SK-N-SH treated with all-trans-retinoic acid at 6 μM for 48 hours (cell line): ENCODE measurements around the gene MPC1.

Experiments
- ATAC-seq: fragments of 200-7000 bp; cut with Tn5 transposase; 3 replicates; pipeline ENCODE4 v1.9.1; 2020; ENCODE audit warnings: mild to moderate bottlenecking, moderate library complexity
- ARNTL ChIP-seq: fragments of 450-650 bp; formaldehyde crosslinking; IDR thresholded peaks from 2 replicates; pipeline ENCODE4 v1.5.0; 2020; ENCODE audit warnings: low read depth, mild to moderate bottlenecking, moderate library complexity, borderline replicate concordance
- BACH2 ChIP-seq: fragments of 250-450 bp; sonication (Bioruptor Pico); IDR thresholded peaks from 2 replicates; pipeline ENCODE4 v1.9.0; 2021; ENCODE audit warnings: mild to moderate bottlenecking, borderline replicate concordance
- CREB5 ChIP-seq: fragments of 250-450 bp; sonication (Bioruptor Pico); IDR thresholded peaks from 2 replicates; pipeline ENCODE4 v1.5.1; 2020; ENCODE audit warnings: low read depth, mild to moderate bottlenecking, moderate library complexity
- CSDC2 ChIP-seq: fragments of 250-450 bp; sonication (Bioruptor Pico); IDR thresholded peaks from 2 replicates; pipeline ENCODE4 v1.5.0; 2020; ENCODE audit warnings: mild to moderate bottlenecking, moderate library complexity
- ESRRG ChIP-seq: fragments of 250-450 bp; sonication (Bioruptor Pico); IDR thresholded peaks from 2 replicates; pipeline ENCODE4 v1.6.1; 2021; ENCODE audit warnings: mild to moderate bottlenecking
- GLIS3 ChIP-seq: fragments of 250-450 bp; sonication (Bioruptor Pico); IDR thresholded peaks from 2 replicates; pipeline ENCODE4 v1.5.0; 2020; ENCODE audit warnings: mild to moderate bottlenecking, moderate library complexity
- ISL1 ChIP-seq: fragments of 250-450 bp; sonication (Bioruptor Pico); IDR thresholded peaks from 2 replicates; pipeline ENCODE4 v2.1.2; 2022; ENCODE audit warnings: mild to moderate bottlenecking, moderate library complexity
- OSR1 ChIP-seq: fragments of 250-450 bp; sonication (Bioruptor Pico); IDR thresholded peaks from 2 replicates; pipeline ENCODE4 v1.8.0; 2022; ENCODE audit warnings: moderate library complexity, mild to moderate bottlenecking, inconsistent platforms
- PATZ1 ChIP-seq: fragments of 250-450 bp; sonication (Bioruptor Pico); IDR thresholded peaks from 2 replicates; pipeline ENCODE4 v1.8.0; 2020; ENCODE audit warnings: mild to moderate bottlenecking, moderate library complexity, borderline replicate concordance
- PPARA ChIP-seq: fragments of 250-450 bp; sonication (Bioruptor Pico); IDR thresholded peaks from 2 replicates; pipeline ENCODE4 v1.5.0; 2020; ENCODE audit warnings: mild to moderate bottlenecking, borderline replicate concordance
- RARB ChIP-seq: fragments of 250-450 bp; sonication (Bioruptor Pico); IDR thresholded peaks from 2 replicates; pipeline ENCODE4 v1.8.0; 2021; ENCODE audit warnings: mild to moderate bottlenecking, moderate library complexity
- SNAI2 ChIP-seq: fragments of 250-450 bp; sonication (Bioruptor Pico); IDR thresholded peaks from 2 replicates; pipeline ENCODE4 v1.5.0; 2020; ENCODE audit warnings: mild to moderate bottlenecking, moderate library complexity
- TCF4 ChIP-seq: fragments of 250-450 bp; sonication (Bioruptor Pico); IDR thresholded peaks from 2 replicates; pipeline ENCODE4 v1.8.0; 2021; ENCODE audit warnings: mild to moderate bottlenecking, moderate library complexity, borderline replicate concordance
- TSHZ2 ChIP-seq: fragments of 250-450 bp; sonication (Bioruptor Pico); IDR thresholded peaks from 2 replicates; pipeline ENCODE4 v1.5.0; 2020; ENCODE audit warnings: mild to moderate bottlenecking, moderate library complexity
- ZC3H10 ChIP-seq: fragments of 250-450 bp; sonication (Bioruptor Pico); IDR thresholded peaks from 2 replicates; pipeline ENCODE4 v1.5.1; 2021; ENCODE audit warnings: mild to moderate bottlenecking, moderate library complexity
- ZFP3 ChIP-seq: fragments of 250-450 bp; sonication (Bioruptor Pico); IDR thresholded peaks from 2 replicates; pipeline ENCODE4 v1.5.0; 2020; ENCODE audit warnings: mild to moderate bottlenecking, moderate library complexity
- ZNF565 ChIP-seq: fragments of 450-650 bp; formaldehyde crosslinking; conservative IDR thresholded peaks from 2 replicates; pipeline ENCODE4 v1.5.0; 2020; ENCODE audit warnings: low read depth, mild to moderate bottlenecking, moderate library complexity
- ZNF70 ChIP-seq: fragments of 450-650 bp; formaldehyde crosslinking; IDR thresholded peaks from 2 replicates; pipeline ENCODE4 v1.5.0; 2020; ENCODE audit warnings: mild to moderate bottlenecking, moderate library complexity
- ZNF8 ChIP-seq: fragments of 450-650 bp; formaldehyde crosslinking; IDR thresholded peaks from 2 replicates; pipeline ENCODE4 v1.5.0; 2020; ENCODE audit warnings: mild to moderate bottlenecking, moderate library complexity
- TF ChIP-seq, protein P1 (sequence below): fragments of 250-450 bp; sonication (Bioruptor Pico); IDR thresholded peaks from 2 replicates; pipeline ENCODE4 v1.8.0; 2021; ENCODE audit warnings: low read depth, mild to moderate bottlenecking, moderate library complexity, borderline replicate concordance

Gene MPC1

GRCh38 chr6:166417285-166417691 is 34.5 kb upstream of the MPC1 start:
- no peak for ATAC-seq

GRCh38 chr6:166415833-166416347 is 33.1 kb upstream of the MPC1 start:
- no peak for ATAC-seq
- no peak for TF ChIP-seq GLIS3 (CRISPR knock-in tag)
- no peak for TF ChIP-seq ZC3H10 (CRISPR knock-in tag)
- TF ChIP-seq OSR1 (CRISPR knock-in tag): no peak
- no peak for TF ChIP-seq ZNF8 (CRISPR knock-in tag)
- no peak for TF ChIP-seq TSHZ2 (CRISPR knock-in tag)
- no peak for TF ChIP-seq BACH2 (CRISPR knock-in tag)
- no peak for TF ChIP-seq PATZ1 (CRISPR knock-in tag)
- TF ChIP-seq SNAI2 (CRISPR knock-in tag): no peak
- no peak for TF ChIP-seq CREB5 (CRISPR knock-in tag)

More at GRCh38 chr6:166417285-166417691, 34.5 kb upstream of the MPC1 start:
- TF ChIP-seq SNAI2 (CRISPR knock-in tag) (no peak), ZNF565 (CRISPR knock-in tag) (no peak), OSR1 (CRISPR knock-in tag) (no peak), RARB (no peak), CREB5 (CRISPR knock-in tag) (no peak), BACH2 (CRISPR knock-in tag) (no peak), TCF4 (CRISPR knock-in tag) (no peak), ZFP3 (CRISPR knock-in tag) (no peak), PATZ1 (CRISPR knock-in tag) (no peak), ARNTL (CRISPR knock-in tag) (no peak), ISL1 (CRISPR knock-in tag) (no peak), CSDC2 (CRISPR knock-in tag) (no peak), ESRRG (CRISPR knock-in tag) (no peak), ZNF70 (CRISPR knock-in tag) (no peak), PPARA (no peak), TSHZ2 (CRISPR knock-in tag) (no peak)
- TF ChIP-seq, protein P1, sequence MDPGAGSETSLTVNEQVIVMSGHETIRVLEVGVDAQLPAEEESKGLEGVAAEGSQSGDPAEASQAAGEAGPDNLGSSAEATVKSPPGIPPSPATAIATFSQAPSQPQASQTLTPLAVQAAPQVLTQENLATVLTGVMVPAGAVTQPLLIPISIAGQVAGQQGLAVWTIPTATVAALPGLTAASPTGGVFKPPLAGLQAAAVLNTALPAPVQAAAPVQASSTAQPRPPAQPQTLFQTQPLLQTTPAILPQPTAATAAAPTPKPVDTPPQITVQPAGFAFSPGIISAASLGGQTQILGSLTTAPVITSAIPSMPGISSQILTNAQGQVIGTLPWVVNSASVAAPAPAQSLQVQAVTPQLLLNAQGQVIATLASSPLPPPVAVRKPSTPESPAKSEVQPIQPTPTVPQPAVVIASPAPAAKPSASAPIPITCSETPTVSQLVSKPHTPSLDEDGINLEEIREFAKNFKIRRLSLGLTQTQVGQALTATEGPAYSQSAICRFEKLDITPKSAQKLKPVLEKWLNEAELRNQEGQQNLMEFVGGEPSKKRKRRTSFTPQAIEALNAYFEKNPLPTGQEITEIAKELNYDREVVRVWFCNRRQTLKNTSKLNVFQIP (CRISPR knock-in tag): no peak
